Activated CD4-positive, alpha-beta T cell treated with anti-CD3 and anti-CD28 coated beads for 4 hours (primary cell): ENCODE measurements around the gene SPINK14.

Experiments
- DNase-seq, 2 donors: peaks; one replicate each; pipeline ENCODE4 v3.0.0-alpha.2; 2020

The SPINK14 gene

DNA sequence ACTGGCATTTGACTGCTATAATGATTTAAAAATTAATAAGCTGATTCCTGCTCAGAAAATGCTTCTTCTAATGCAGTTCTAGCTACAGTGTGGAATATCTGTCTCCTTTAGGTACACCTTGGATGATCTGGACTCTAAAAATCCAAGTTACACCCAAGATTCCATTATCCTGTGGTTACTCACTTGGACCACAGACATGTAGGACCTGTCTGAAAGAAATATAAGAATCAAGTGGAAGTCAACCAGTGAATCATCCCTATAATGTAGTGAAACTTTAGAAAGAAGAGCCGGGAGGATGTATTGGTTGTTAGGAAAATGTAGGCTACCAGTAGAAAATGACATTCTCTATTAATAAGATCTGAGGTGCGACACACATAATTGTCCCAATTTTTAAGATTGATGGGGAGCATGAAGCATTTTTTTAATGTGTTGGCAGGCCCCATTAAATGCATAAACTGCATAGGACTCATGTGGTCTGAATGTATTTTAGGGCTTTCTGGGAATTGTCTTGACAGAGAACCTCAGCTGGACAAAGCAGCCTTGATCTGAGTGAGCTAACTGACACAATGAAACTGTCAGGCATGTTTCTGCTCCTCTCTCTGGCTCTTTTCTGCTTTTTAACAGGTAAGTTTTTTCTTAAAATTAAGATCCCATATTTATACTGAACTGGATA lies 34.3 kb downstream of the SPINK14 start, which contains the start of gene SPINK6:
TSS of gene SPINK6 (plus strand) at position 512 of the 673 bp plus-strand sequence. CDS start at position 567, 55 bp downstream.
- no peak for DNase-seq

- DNase-seq, result no peak
Measured at GRCh38 chr5:148205044-148205806, 36.9 kb downstream of the SPINK14 start.

GRCh38 chr5:148205865-148206264 lies 37.5 kb downstream of the SPINK14 start:
- DNase-seq, result no peak

GRCh38 chr5:148206620-148207019 lies 38.3 kb downstream of the SPINK14 start:
- no peak for DNase-seq

DNA sequence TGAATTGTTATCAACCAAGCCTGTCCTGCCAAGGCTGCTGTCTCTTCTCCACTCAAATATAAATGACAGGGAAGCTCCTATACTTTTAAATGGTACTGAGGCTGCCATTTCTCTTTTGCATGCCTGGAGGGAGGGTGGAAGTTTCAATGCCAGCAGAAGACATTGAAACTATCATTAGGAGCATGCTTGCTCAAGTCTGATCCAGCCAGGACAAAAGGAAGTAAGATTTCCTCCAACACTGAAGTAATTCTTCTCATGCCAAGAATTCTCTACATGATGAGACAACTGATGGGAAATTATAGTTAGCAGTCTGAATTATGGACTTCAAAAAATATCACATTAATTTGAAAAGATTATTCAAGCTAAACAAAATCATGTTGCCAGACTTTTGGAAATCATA lies 39.9 kb downstream of the SPINK14 start:
- no peak for DNase-seq

DNA sequence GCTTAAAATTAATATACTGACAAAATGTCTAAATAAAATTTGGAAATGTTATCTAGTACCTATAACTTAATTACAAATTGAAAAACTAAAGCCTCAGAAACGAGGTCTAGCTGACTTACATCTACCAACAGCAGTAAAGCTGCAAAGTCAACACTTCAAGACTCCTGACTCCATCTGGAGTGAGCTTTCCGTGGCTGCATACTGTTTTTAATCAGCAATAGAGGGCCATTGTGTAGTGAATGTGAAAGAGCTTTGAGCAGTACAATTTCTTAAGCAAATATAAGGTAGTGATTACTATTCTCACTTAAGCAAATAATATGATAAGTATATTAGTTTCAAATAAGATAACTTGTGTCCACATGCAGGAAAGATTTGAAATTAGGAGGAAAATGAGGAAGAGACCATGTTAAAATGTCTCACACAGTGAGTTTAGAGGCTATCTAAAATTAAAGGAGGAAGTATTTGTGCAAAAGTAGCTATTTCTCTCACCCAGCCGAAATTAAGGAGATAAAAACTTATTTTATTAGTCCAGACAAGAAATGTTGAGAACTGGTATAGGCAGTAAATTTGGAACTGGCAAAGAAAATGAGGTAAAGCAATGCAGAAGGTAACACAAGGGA lies 40.9 kb downstream of the SPINK14 start:
- DNase-seq, result no peak

- DNase-seq, result no peak
Measured at GRCh38 chr5:148214665-148215185, 46.4 kb downstream of the SPINK14 start.

DNA sequence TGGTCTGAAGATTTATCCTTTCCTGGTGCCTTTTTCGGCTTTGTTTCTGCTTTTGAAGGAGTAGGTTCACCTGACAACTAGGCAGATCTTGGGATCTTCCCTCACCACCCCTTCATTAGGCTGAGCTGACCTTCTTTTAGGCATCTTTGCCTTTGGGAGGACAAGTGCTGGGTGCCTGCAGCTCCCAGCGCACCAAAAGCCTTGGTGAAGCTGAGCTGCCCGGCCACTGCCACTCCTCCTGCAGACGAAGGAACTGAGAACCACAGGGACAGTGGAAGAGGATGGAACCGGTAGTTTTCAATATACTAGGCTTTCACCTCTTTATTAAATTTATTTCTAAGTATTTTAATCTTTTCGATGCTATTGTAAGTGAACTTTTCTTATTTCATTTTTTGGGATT lies 53.2 kb downstream of the SPINK14 start:
- no peak for DNase-seq

- no peak for DNase-seq
Measured at GRCh38 chr5:148224117-148224742, 55.9 kb downstream of the SPINK14 start.
